HCT116 (cell line): ENCODE data around the gene KRTAP5-3. TPM values are rescaled to one million over a fixed set of nuclear protein-coding genes. Genes with fewer than 3 reads are reported as not detected.

ENCODE experiments used
- ATAC-seq: fragments of 200-7000 bp; cut with Tn5 transposase; 2 replicates; pipeline ENCODE4 v1.9.1; 2020; ENCODE audit warnings: mild to moderate bottlenecking, moderate library complexity
- BruUV-seq: library from RNA; stranded (reverse); fragments of 400-500 nt; replicated peaks from 2 replicates; lab custom pipeline; 2021; lab: Mats Ljungman, UMichigan
- CTCF ChIA-PET: fragments of 300-600 bp; sonication (Branson Sonifier 250); formaldehyde crosslinking; loops from one replicate; lab custom pipeline; 2021; ENCODE audit warnings: antibody characterized with exemption; lab: Charles Lee
- POLR2A ChIA-PET: fragments of 300-600, 350-600 bp; sonication (Branson Sonifier 250); formaldehyde crosslinking; loops from one replicate; lab custom pipeline; 2021; ENCODE audit warnings: antibody characterized with exemption; lab: Charles Lee
- RAD21 ChIA-PET, 2 experiments: fragments of 300-600 bp; sonication (Branson Sonifier 250); formaldehyde crosslinking; loops; one replicate each; lab custom pipeline; 2023; ENCODE audit warnings: low total read pairs in 2 of 2; ENCODE audit not compliant: uncharacterized antibody in 2 of 2, unreplicated experiment in 2 of 2, low non-redundant PET in 1 of 2; lab: Charles Lee
- DNase-seq: peaks from one replicate; pipeline ENCODE4 v3.0.0-alpha.2; 2010; ENCODE audit warnings: low read depth, low spot score
- H2AFZ ChIP-seq: fragments of 200-600 bp; shearing (Covaris generic), sonication (generic); 2 replicates; pipeline ENCODE4 v1.6.1; 2017; ENCODE audit warnings: low read depth, mixed run types, mixed read lengths, antibody characterized with exemption, low read length; ENCODE audit not compliant: poor library complexity, severe bottlenecking
- H3K27ac ChIP-seq: 2 replicates; pipeline ENCODE4 v1.5.1; 2012; ENCODE audit warnings: low read depth, low read length
- H3K27me3 ChIP-seq: fragments of 200-600 bp; sonication (generic); 2 replicates; pipeline ENCODE4 v1.6.1; 2016; ENCODE audit warnings: mixed run types, low read length, mixed read lengths; ENCODE audit not compliant: insufficient read depth
- H3K36me3 ChIP-seq, 2 experiments: fragments of 200-500 bp in 1 of 2; fragments of 200-600 bp in 1 of 2; sonication (Bioruptor generic) in 1 of 2; sonication (generic) in 1 of 2; 2 replicates each; pipeline versions ENCODE4 v1.5.1 to v1.6.1; 2014 to 2016; ENCODE audit warnings: low read length in 2 of 2, inconsistent platforms in 1 of 2, mixed read lengths in 1 of 2, mixed run types in 1 of 2; ENCODE audit not compliant: insufficient read depth in 2 of 2, control insufficient read depth in 1 of 2
- H3K4me1 ChIP-seq, 2 experiments: fragments of 200-600 bp in 1 of 2; sonication (generic) in 1 of 2; 2 replicates each; pipeline versions ENCODE4 v1.5.1 to v1.6.1; 2012 to 2017; ENCODE audit warnings: low read length in 2 of 2, inconsistent platforms in 1 of 2, mild to moderate bottlenecking in 1 of 2, mixed read lengths in 1 of 2, mixed run types in 1 of 2, moderate library complexity in 1 of 2; ENCODE audit not compliant: insufficient read depth in 2 of 2, control insufficient read depth in 1 of 2
- H3K4me2 ChIP-seq: fragments of 200-600 bp; sonication (generic); 2 replicates; pipeline ENCODE4 v1.6.1; 2017; ENCODE audit warnings: mixed run types, low read length, mixed read lengths
- H3K4me3 ChIP-seq, 2 experiments: fragments of 200-600 bp in 1 of 2; sonication (generic) in 1 of 2; replicated peaks in 1 of 2; 2 replicates each; pipeline ENCODE4 v1.5.1; 2011 to 2016; ENCODE audit warnings: low read length in 2 of 2, control low read depth in 1 of 2, low read depth in 1 of 2, mild to moderate bottlenecking in 1 of 2, mixed read lengths in 1 of 2, mixed run types in 1 of 2
- H3K79me2 ChIP-seq: fragments of 200-600 bp; sonication (generic); 2 replicates; pipeline ENCODE4 v1.6.1; 2017; ENCODE audit warnings: mild to moderate bottlenecking, mixed run types, low read length, moderate library complexity, mixed read lengths; ENCODE audit not compliant: insufficient read depth
- H3K9ac ChIP-seq: fragments of 200-600 bp; sonication (generic); 2 replicates; pipeline ENCODE4 v1.6.1; 2016; ENCODE audit warnings: low read length, mixed read lengths
- H3K9me2 ChIP-seq: fragments of 200-600 bp; sonication (generic), shearing (Covaris generic); 2 replicates; pipeline ENCODE4 v1.6.1; 2017; ENCODE audit warnings: mixed run types, mild to moderate bottlenecking, moderate library complexity; ENCODE audit not compliant: insufficient read depth
- H3K9me3 ChIP-seq, 2 experiments: fragments of 200-500 bp in 1 of 2; fragments of 200-600 bp in 1 of 2; sonication (Bioruptor generic) in 1 of 2; sonication (generic) in 1 of 2; 2 replicates each; pipeline ENCODE4 v1.6.1; 2014 to 2017; ENCODE audit warnings: low read length in 2 of 2, mixed read lengths in 2 of 2, inconsistent platforms in 1 of 2, low read depth in 1 of 2, mild to moderate bottlenecking in 1 of 2, mixed run types in 1 of 2, moderate library complexity in 1 of 2; ENCODE audit not compliant: control insufficient read depth in 1 of 2, insufficient read depth in 1 of 2
- H4K20me1 ChIP-seq: fragments of 200-600 bp; sonication (generic), shearing (Covaris generic); 2 replicates; pipeline ENCODE4 v1.6.1; 2017; ENCODE audit warnings: mixed run types, mild to moderate bottlenecking, moderate library complexity; ENCODE audit not compliant: insufficient read depth
- ATF3 ChIP-seq: IDR thresholded peaks from 2 replicates; pipeline ENCODE4 v1.6.1; 2012
- CBX3 ChIP-seq: IDR thresholded peaks from 2 replicates; pipeline ENCODE4 v1.6.1; 2012; ENCODE audit warnings: low read depth
- ELF1 ChIP-seq: IDR thresholded peaks from 2 replicates; pipeline ENCODE4 v1.6.1; 2012; ENCODE audit warnings: low read depth, borderline replicate concordance
- EZH2 ChIP-seq: fragments of 200-600 bp; sonication (generic); IDR thresholded peaks from 2 replicates; pipeline ENCODE4 v1.6.1; 2017; ENCODE audit warnings: antibody characterized with exemption, mixed run types
- EZH2phosphoT487 ChIP-seq: fragments of 200-600 bp; IDR thresholded peaks from 2 replicates; pipeline ENCODE4 v1.6.1; 2018; ENCODE audit warnings: antibody characterized with exemption, borderline replicate concordance
- FOSL1 ChIP-seq: IDR thresholded peaks from 2 replicates; pipeline ENCODE4 v1.6.1; 2012; ENCODE audit warnings: low read depth
- JUND ChIP-seq: IDR thresholded peaks from 2 replicates; pipeline ENCODE4 v1.6.1; 2012
- MAX ChIP-seq: IDR thresholded peaks from 2 replicates; pipeline ENCODE4 v1.6.1; 2012
- POLR2AphosphoS5 ChIP-seq: IDR thresholded peaks from 2 replicates; pipeline ENCODE4 v1.6.1; 2011; ENCODE audit warnings: mild to moderate bottlenecking, low read depth, low read length, moderate library complexity
- RAD21 ChIP-seq: IDR thresholded peaks from 2 replicates; pipeline ENCODE4 v1.6.1; 2012; ENCODE audit warnings: low read depth, mild to moderate bottlenecking
- SRF ChIP-seq: IDR thresholded peaks from 2 replicates; pipeline ENCODE4 v1.6.1; 2012; ENCODE audit warnings: low read depth
- ZFX ChIP-seq: fragments of 450-650 bp; IDR thresholded peaks from 2 replicates; pipeline ENCODE4 v1.6.1; 2017
- intact Hi-C: fragments of 100-400 bp; cut with micrococcal nuclease; formaldehyde crosslinking; loops from 2 replicates; pipeline ENCODE4 v1.10.0; 2022
- total RNA-seq: library from RNA; stranded (reverse); gene quantifications from one replicate; pipeline ENCODE4 v1.2.1, GENCODE V29; 2021; ENCODE audit not compliant: unreplicated experiment
- TF ChIP-seq, protein P1 (sequence below): IDR thresholded peaks from 2 replicates; pipeline ENCODE4 v1.6.1; 2012; ENCODE audit warnings: low read depth
- TF ChIP-seq, protein P2 (sequence below), 3 experiments: fragments of 200-600 bp in 1 of 3; sonication (generic) in 1 of 3; IDR thresholded peaks in 2 of 3; conservative IDR thresholded peaks in 1 of 3; 2 replicates each; pipeline ENCODE4 v1.5.1; 2012 to 2017; ENCODE audit warnings: low read depth in 2 of 3, low read length in 2 of 3, antibody characterized with exemption in 1 of 3, borderline replicate concordance in 1 of 3, control low read depth in 1 of 3, mild to moderate bottlenecking in 1 of 3, mixed read lengths in 1 of 3, mixed run types in 1 of 3, moderate library complexity in 1 of 3; ENCODE audit not compliant: insufficient read depth in 1 of 3
- TF ChIP-seq, protein P3 (sequence below): IDR thresholded peaks from 2 replicates; pipeline ENCODE4 v1.6.1; 2011; ENCODE audit warnings: mild to moderate bottlenecking, low read length, moderate library complexity; ENCODE audit not compliant: insufficient replicate concordance; ENCODE audit errors: extremely low read depth

Gene KRTAP5-3
- total RNA-seq, 1 experiment from 2014 or later: not detected

GRCh38 chr11:1562469-1563148, 45.7 kb downstream of the KRTAP5-3 start:
- TF ChIP-seq, protein P1, sequence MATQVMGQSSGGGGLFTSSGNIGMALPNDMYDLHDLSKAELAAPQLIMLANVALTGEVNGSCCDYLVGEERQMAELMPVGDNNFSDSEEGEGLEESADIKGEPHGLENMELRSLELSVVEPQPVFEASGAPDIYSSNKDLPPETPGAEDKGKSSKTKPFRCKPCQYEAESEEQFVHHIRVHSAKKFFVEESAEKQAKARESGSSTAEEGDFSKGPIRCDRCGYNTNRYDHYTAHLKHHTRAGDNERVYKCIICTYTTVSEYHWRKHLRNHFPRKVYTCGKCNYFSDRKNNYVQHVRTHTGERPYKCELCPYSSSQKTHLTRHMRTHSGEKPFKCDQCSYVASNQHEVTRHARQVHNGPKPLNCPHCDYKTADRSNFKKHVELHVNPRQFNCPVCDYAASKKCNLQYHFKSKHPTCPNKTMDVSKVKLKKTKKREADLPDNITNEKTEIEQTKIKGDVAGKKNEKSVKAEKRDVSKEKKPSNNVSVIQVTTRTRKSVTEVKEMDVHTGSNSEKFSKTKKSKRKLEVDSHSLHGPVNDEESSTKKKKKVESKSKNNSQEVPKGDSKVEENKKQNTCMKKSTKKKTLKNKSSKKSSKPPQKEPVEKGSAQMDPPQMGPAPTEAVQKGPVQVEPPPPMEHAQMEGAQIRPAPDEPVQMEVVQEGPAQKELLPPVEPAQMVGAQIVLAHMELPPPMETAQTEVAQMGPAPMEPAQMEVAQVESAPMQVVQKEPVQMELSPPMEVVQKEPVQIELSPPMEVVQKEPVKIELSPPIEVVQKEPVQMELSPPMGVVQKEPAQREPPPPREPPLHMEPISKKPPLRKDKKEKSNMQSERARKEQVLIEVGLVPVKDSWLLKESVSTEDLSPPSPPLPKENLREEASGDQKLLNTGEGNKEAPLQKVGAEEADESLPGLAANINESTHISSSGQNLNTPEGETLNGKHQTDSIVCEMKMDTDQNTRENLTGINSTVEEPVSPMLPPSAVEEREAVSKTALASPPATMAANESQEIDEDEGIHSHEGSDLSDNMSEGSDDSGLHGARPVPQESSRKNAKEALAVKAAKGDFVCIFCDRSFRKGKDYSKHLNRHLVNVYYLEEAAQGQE: no peak
- TF ChIP-seq MAX (no peak), CBX3 (no peak), FOSL1 (no peak), EZH2 (no peak), JUND (no peak), ZFX (no peak), EZH2phosphoT487 (no peak), RAD21 (no peak), POLR2AphosphoS5 (no peak), ELF1 (no peak), ATF3 (no peak), SRF (no peak)
- TF ChIP-seq, protein P2, sequence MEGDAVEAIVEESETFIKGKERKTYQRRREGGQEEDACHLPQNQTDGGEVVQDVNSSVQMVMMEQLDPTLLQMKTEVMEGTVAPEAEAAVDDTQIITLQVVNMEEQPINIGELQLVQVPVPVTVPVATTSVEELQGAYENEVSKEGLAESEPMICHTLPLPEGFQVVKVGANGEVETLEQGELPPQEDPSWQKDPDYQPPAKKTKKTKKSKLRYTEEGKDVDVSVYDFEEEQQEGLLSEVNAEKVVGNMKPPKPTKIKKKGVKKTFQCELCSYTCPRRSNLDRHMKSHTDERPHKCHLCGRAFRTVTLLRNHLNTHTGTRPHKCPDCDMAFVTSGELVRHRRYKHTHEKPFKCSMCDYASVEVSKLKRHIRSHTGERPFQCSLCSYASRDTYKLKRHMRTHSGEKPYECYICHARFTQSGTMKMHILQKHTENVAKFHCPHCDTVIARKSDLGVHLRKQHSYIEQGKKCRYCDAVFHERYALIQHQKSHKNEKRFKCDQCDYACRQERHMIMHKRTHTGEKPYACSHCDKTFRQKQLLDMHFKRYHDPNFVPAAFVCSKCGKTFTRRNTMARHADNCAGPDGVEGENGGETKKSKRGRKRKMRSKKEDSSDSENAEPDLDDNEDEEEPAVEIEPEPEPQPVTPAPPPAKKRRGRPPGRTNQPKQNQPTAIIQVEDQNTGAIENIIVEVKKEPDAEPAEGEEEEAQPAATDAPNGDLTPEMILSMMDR (IDR thresholded peaks at IDR 0.05 in 2 of 3, conservative IDR thresholded peaks at IDR 0.05 in 1 of 3; ENCODE audit: borderline replicate concordance in 1 of 3, insufficient read depth in 1 of 3, low read depth in 2 of 3, low read length in 2 of 3): no peak
- TF ChIP-seq, protein P3, sequence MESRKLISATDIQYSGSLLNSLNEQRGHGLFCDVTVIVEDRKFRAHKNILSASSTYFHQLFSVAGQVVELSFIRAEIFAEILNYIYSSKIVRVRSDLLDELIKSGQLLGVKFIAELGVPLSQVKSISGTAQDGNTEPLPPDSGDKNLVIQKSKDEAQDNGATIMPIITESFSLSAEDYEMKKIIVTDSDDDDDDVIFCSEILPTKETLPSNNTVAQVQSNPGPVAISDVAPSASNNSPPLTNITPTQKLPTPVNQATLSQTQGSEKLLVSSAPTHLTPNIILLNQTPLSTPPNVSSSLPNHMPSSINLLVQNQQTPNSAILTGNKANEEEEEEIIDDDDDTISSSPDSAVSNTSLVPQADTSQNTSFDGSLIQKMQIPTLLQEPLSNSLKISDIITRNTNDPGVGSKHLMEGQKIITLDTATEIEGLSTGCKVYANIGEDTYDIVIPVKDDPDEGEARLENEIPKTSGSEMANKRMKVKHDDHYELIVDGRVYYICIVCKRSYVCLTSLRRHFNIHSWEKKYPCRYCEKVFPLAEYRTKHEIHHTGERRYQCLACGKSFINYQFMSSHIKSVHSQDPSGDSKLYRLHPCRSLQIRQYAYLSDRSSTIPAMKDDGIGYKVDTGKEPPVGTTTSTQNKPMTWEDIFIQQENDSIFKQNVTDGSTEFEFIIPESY: no peak
- Histone ChIP-seq H4K20me1 (no peaks in the 10 kb centered on the region), H3K36me3 (no peaks in the 10 kb centered on the region; a peak in 1 of 4 replicates), H3K9ac (no peak overlapping the region), H3K9me3 (no peaks in the 10 kb centered on the region), H3K79me2 (no peaks in the 10 kb centered on the region), H3K4me2 (no peak overlapping the region), H2AFZ (no peak overlapping the region), H3K4me1 (peaks cover 23 to 25% of the 10 kb centered on the region in 2 experiments), H3K27me3 (no peaks in the 10 kb centered on the region), H3K4me3 (no peak overlapping the region), H3K27ac (no peak overlapping the region), H3K9me2 (no peaks in the 10 kb centered on the region)
- CTCF ChIA-PET: interaction anchor here (0.9 kb wide), 1 partner anchor 12 kb away, joined by 3 read pairs; no protein-coding TSS in a partner anchor
- no TSS peak for BruUV-seq
- intact Hi-C loops: no loop called here
- DNase-seq (no peak), ATAC-seq (no peak)
- RAD21 ChIA-PET: no interaction called here
- POLR2A ChIA-PET: no interaction called here
